GM12872 (cell line): ENCODE data around the gene TMPRSS9.

ENCODE experiments used
- CTCF ChIP-seq: IDR thresholded peaks from 3 replicates; pipeline ENCODE4 v1.5.1; 2011; ENCODE audit warnings: low read depth, mild to moderate bottlenecking, low read length, moderate library complexity; ENCODE audit not compliant: insufficient read depth

TMPRSS9 gene

GRCh38 chr19:2318923-2319322 lies 41.1 kb upstream of the TMPRSS9 start:
- no peak for TF ChIP-seq CTCF

- no peak for TF ChIP-seq CTCF
These were observed 40.5 kb upstream of the TMPRSS9 start for GRCh38 chr19:2319551-2319950.

GRCh38 chr19:2320049-2320448 lies 40.0 kb upstream of the TMPRSS9 start:
- TF ChIP-seq CTCF = no peak

GRCh38 chr19:2320939-2321338 lies 39.1 kb upstream of the TMPRSS9 start:
- no peak for TF ChIP-seq CTCF

GRCh38 chr19:2321565-2322283 lies 38.3 kb upstream of the TMPRSS9 start:
- TF ChIP-seq CTCF = no peak

GRCh38 chr19:2323707-2324106 lies 36.4 kb upstream of the TMPRSS9 start:
- TF ChIP-seq CTCF = no peak

- no peak for TF ChIP-seq CTCF
These were observed 35.7 kb upstream of the TMPRSS9 start for GRCh38 chr19:2324220-2324948.
